GM12878 (cell line): Measurements from ENCODE around the gene FBXO7. TPM values are rescaled to one million over a fixed set of nuclear protein-coding genes. Genes with fewer than 3 reads are reported as not detected.

Source experiments
- ATAC-seq: fragments of 200-7000 bp; cut with Tn5 transposase; 3 replicates; pipeline ENCODE4 v1.9.1; 2020; ENCODE audit warnings: mild to moderate bottlenecking, moderate library complexity
- BruUV-seq: library from RNA; stranded (reverse); fragments of 400-500 nt; replicated peaks from 2 replicates; lab custom pipeline; 2021; lab: Mats Ljungman, UMichigan
- CTCF ChIA-PET: fragments of 300-600 bp; sonication (Branson Sonifier 250); formaldehyde crosslinking; extraction: SDS; loops from one replicate; lab custom pipeline; 2021; ENCODE audit warnings: inconsistent platforms; lab: Yijun Ruan, JAX
- POLR2A ChIA-PET: fragments of 350-600 bp; formaldehyde crosslinking; extraction: SDS; loops from one replicate; lab custom pipeline; 2021; ENCODE audit warnings: inconsistent platforms; lab: Charles Lee
- RAD21 ChIA-PET: fragments of 300-600 bp; sonication (Branson Sonifier 250); formaldehyde crosslinking; loops from one replicate; lab custom pipeline; 2023; ENCODE audit warnings: antibody characterized with exemption; ENCODE audit not compliant: unreplicated experiment; lab: Charles Lee
- SMC1A ChIA-PET: fragments of 300-600 bp; sonication (Branson Sonifier 250); formaldehyde crosslinking; loops from one replicate; lab custom pipeline; 2023; ENCODE audit not compliant: unreplicated experiment, uncharacterized antibody; lab: Charles Lee
- DNase-seq: peaks from one replicate; pipeline ENCODE4 v3.0.0-alpha.2; 2011; ENCODE audit warnings: low read depth, low spot score
- FAIRE-seq: peaks from 3 replicates; lab custom pipeline; 2011; peaks lifted over from hg19 to GRCh38; lab: Jason Lieb, UNC
- H2AFZ ChIP-seq: 2 replicates; pipeline ENCODE4 v1.6.0; 2011; ENCODE audit warnings: low read depth, low read length, control low read depth; ENCODE audit not compliant: control insufficient read depth
- H3K27ac ChIP-seq: 2 replicates; pipeline ENCODE4 v1.5.1; 2011; ENCODE audit warnings: control low read depth; ENCODE audit not compliant: control insufficient read depth, insufficient read depth
- H3K27me3 ChIP-seq, 2 experiments: replicated peaks in 1 of 2; 2 replicates each; pipeline versions ENCODE4 v1.6.0 to v1.6.1; 2011; ENCODE audit warnings: low read length in 1 of 2; ENCODE audit not compliant: control insufficient read depth in 2 of 2, insufficient read depth in 2 of 2
- H3K36me3 ChIP-seq, 2 experiments: 2 replicates each; pipeline ENCODE4 v1.5.1; 2011; ENCODE audit warnings: low read length in 1 of 2; ENCODE audit not compliant: control insufficient read depth in 2 of 2, insufficient read depth in 2 of 2
- H3K4me1 ChIP-seq: 2 replicates; pipeline ENCODE4 v1.6.1; 2011; ENCODE audit warnings: mild to moderate bottlenecking, low read length, moderate library complexity, mixed read lengths; ENCODE audit not compliant: control insufficient read depth, insufficient read depth
- H3K4me2 ChIP-seq: 2 replicates; pipeline ENCODE4 v1.6.0; 2011; ENCODE audit warnings: control low read depth; ENCODE audit not compliant: control insufficient read depth, insufficient read depth
- H3K4me3 ChIP-seq: fragments of 200-600 bp; sonication (generic); 2 replicates; pipeline ENCODE4 v1.5.1; 2016
- H3K79me2 ChIP-seq: 2 replicates; pipeline ENCODE4 v1.6.0; 2011; ENCODE audit warnings: low read length; ENCODE audit not compliant: control insufficient read depth, insufficient read depth
- H3K9ac ChIP-seq: 2 replicates; pipeline ENCODE4 v1.8.0; 2011; ENCODE audit warnings: low read length, control low read depth, mixed read lengths; ENCODE audit not compliant: control insufficient read depth, insufficient read depth
- H3K9me3 ChIP-seq: replicated peaks from 3 replicates; pipeline ENCODE4 v1.5.1; 2011; ENCODE audit warnings: mild to moderate bottlenecking, low read length; ENCODE audit not compliant: control insufficient read depth, insufficient read depth
- H4K20me1 ChIP-seq: 2 replicates; pipeline ENCODE4 v1.6.0; 2011; ENCODE audit not compliant: control insufficient read depth, insufficient read depth
- BCL11A ChIP-seq: IDR thresholded peaks from 2 replicates; pipeline ENCODE4 v1.6.1; 2011; ENCODE audit warnings: low read depth, low read length
- CEBPZ ChIP-seq: fragments of 150-350 bp; IDR thresholded peaks from 2 replicates; pipeline ENCODE4 v1.6.1; 2016; ENCODE audit warnings: low read depth, low read length
- CREM ChIP-seq: IDR thresholded peaks from 2 replicates; pipeline ENCODE4 v1.6.1; 2014; ENCODE audit warnings: antibody characterized with exemption, low read depth
- DPF2 ChIP-seq: fragments of 450-650 bp; IDR thresholded peaks from 2 replicates; pipeline ENCODE4 v1.6.1; 2017; ENCODE audit warnings: mild to moderate bottlenecking
- EZH2 ChIP-seq: IDR thresholded peaks from 2 replicates; pipeline ENCODE4 v1.6.1; 2012; ENCODE audit warnings: low read depth, mild to moderate bottlenecking, control low read depth, inconsistent platforms, low read length, borderline replicate concordance; ENCODE audit not compliant: control insufficient read depth
- HDAC6 ChIP-seq: fragments of 200-600 bp; sonication (generic); IDR thresholded peaks from one replicate; pipeline ENCODE4 v1.8.0; 2017; ENCODE audit warnings: antibody characterized with exemption; ENCODE audit not compliant: unreplicated experiment
- IRF5 ChIP-seq: fragments of 450-650 bp; IDR thresholded peaks from 2 replicates; pipeline ENCODE4 v1.6.1; 2017; ENCODE audit warnings: borderline replicate concordance
- MEF2B ChIP-seq: fragments of 450-650 bp; IDR thresholded peaks from 2 replicates; pipeline ENCODE4 v1.6.1; 2018; ENCODE audit warnings: mild to moderate bottlenecking, moderate library complexity; ENCODE audit not compliant: partially characterized antibody, poor library complexity, severe bottlenecking
- NFYA ChIP-seq: IDR thresholded peaks from 2 replicates; pipeline ENCODE4 v1.6.1; 2011; ENCODE audit warnings: low read depth, mild to moderate bottlenecking, low read length, improper control_type of control experiment, borderline replicate concordance
- NKRF ChIP-seq: fragments of 450-650 bp; conservative IDR thresholded peaks from 2 replicates; pipeline ENCODE4 v1.6.1; 2017; ENCODE audit warnings: mild to moderate bottlenecking, moderate library complexity
- PAX5 ChIP-seq: IDR thresholded peaks from 2 replicates; pipeline ENCODE4 v1.6.1; 2011; ENCODE audit warnings: low read depth, low read length, borderline replicate concordance
- RUNX3 ChIP-seq: IDR thresholded peaks from 2 replicates; pipeline ENCODE4 v1.6.1; 2012; ENCODE audit warnings: low read length, inconsistent platforms
- SREBF2 ChIP-seq: IDR thresholded peaks from 2 replicates; pipeline ENCODE4 v1.6.1; 2012; ENCODE audit warnings: mild to moderate bottlenecking, low read length
- STAT3 ChIP-seq: IDR thresholded peaks from 2 replicates; pipeline ENCODE4 v1.6.1; 2011; ENCODE audit warnings: low read depth, low read length, improper control_type of control experiment
- YY1 ChIP-seq: IDR thresholded peaks from 2 replicates; pipeline ENCODE4 v1.6.1; 2011; ENCODE audit warnings: low read depth, mild to moderate bottlenecking, low read length
- ZNF207 ChIP-seq: fragments of 450-650 bp; IDR thresholded peaks from 2 replicates; pipeline ENCODE4 v1.6.1; 2014; ENCODE audit warnings: antibody characterized with exemption, mild to moderate bottlenecking, borderline replicate concordance
- ZNF384 ChIP-seq: IDR thresholded peaks from 2 replicates; pipeline ENCODE4 v1.6.1; 2012; ENCODE audit warnings: low read depth, mild to moderate bottlenecking, low read length, improper control_type of control experiment, borderline replicate concordance
- WGBS: methylation state at CpG from one replicate; pipeline ENCODE4 v1.1.6; 2016; ENCODE audit warnings: low lambda C conversion rate; ENCODE audit not compliant: insufficient replicate concordance, insufficient coverage; ENCODE audit errors: missing lambda C conversion rate; 5-methylcytosine and 5-hydroxymethylcytosine counted together
- in situ Hi-C: fragments of 300-500 bp; cut with MboI; formaldehyde crosslinking; loops from 9 replicates; pipeline ENCODE4 v1.14.3; 2018; ENCODE audit warnings: mixed read lengths
- intact Hi-C: fragments of 100-400 bp; cut with micrococcal nuclease; formaldehyde crosslinking; loops from one replicate; pipeline ENCODE4 v1.14.2; 2022; ENCODE audit not compliant: unreplicated experiment
- polyA plus RNA-seq, 11 experiments: library from polyadenylated mRNA; depleted of rRNA in 4 of 11; unstranded in 6 of 11; stranded (reverse) in 5 of 11; fragments of >200 nt; fragmentation: Nextera tagmentation in 4 of 11; fragmentation: Illumina TruSeq in 1 of 11; extraction: Ambion mirVana in 4 of 11; extraction: Trizol in 1 of 11; gene quantifications; 1 replicate in 1 of 11; 2 replicates in 10 of 11; pipeline versions ENCODE4 v1.2.1 to v1.2.3, GENCODE V29; 2011 to 2016; ENCODE audit warnings: inconsistent platforms in 2 of 11, missing spikeins in 2 of 11, low read depth in 1 of 11
- total RNA-seq, 4 experiments: library from RNA; depleted of rRNA in 3 of 4; stranded (reverse); fragments of >200 nt in 3 of 4; fragmentation: Illumina TruSeq in 1 of 4; extraction: Trizol in 1 of 4; gene quantifications; 2 replicates each; pipeline versions ENCODE4 v1.2.1 to v1.2.3, GENCODE V29; 2013 to 2021

The FBXO7 gene
- total and polyA plus RNA-seq, 10 of the 15 experiments (the other 5 are each of a cell fraction or from before 2014, with no cell fraction given): 37.3 to 192 (median 110) TPM

- H2AFZ ChIP-seq: no peak overlapping the region
- 78% methylated on average over 7 of the region's 7 CpGs for WGBS
- ChIA-PET CTCF (no interaction called here), SMC1A (no interaction called here), RAD21 (no interaction called here), POLR2A (no interaction called here)
- intact Hi-C loops: no loop called here
- FAIRE-seq: no peak
- H4K20me1 ChIP-seq: no peaks in the 10 kb centered on the region
- no peaks in the 10 kb centered on the region for H3K36me3 ChIP-seq
- ATAC-seq: no peak
- no peaks in the 10 kb centered on the region for H3K79me2 ChIP-seq
- H3K4me2 ChIP-seq: no peak overlapping the region
- BruUV-seq: no TSS peak
- H3K4me3 ChIP-seq: no peak overlapping the region
- H3K27ac ChIP-seq: no peak overlapping the region
- no peak overlapping the region for H3K9ac ChIP-seq
- H3K27me3 ChIP-seq: no peaks in the 10 kb centered on the region
- no peaks in the 10 kb centered on the region for H3K4me1 ChIP-seq
- H3K9me3 ChIP-seq: no peaks in the 10 kb centered on the region
- TF ChIP-seq ZNF207 (no peak), NKRF (no peak), CREM (no peak), NFYA (no peak), CEBPZ (no peak), PAX5 (no peak), MEF2B (no peak), BCL11A (no peak), DPF2 (no peak), RUNX3 (no peak), ZNF384 (no peak), SREBF2 (no peak), STAT3 (no peak), IRF5 (no peak), YY1 (no peak), EZH2 (no peak), HDAC6 (no peak)
- in situ Hi-C loops: no loop called here
- DNase-seq: no peak
These were observed 34.4 kb downstream of the FBXO7 start for GRCh38 chr22:32509045-32509444.
